ENCODE measurements around the gene FHOD3.

The FHOD3 gene

DNA sequence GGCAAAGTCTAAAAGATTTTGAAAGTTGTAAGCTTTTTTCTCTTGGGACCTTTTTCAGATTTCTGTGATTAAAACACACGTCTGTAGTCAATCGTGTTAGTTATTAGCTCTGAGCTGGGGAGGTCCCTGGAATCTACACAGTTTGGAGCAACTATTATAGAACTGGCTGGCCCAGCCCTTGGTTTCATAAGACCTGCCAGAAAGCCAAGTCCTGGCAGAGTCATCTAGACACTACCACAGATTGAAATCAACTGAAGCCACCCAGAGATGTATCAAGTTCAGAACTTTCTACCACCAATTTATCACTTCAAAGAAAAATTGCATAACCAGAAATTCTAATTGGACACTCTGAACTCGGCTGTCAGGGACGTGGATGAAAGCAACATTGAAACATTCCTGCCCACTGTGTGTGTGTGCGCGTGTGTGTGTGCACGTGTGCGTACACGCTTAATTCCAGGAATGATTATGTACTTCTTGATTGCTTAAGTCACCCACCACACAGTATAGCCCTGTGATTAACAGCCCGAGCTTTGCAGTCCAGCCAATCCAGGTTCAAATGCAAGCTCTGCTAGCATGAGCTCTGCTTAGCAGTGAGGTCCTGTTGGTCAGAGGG, 405.0 kb downstream of the FHOD3 start (continued):
- no peak for TF ChIP-seq PRDM1 (tag by site-specific recombination; IDR thresholded peaks at IDR 0.05)

DNA sequence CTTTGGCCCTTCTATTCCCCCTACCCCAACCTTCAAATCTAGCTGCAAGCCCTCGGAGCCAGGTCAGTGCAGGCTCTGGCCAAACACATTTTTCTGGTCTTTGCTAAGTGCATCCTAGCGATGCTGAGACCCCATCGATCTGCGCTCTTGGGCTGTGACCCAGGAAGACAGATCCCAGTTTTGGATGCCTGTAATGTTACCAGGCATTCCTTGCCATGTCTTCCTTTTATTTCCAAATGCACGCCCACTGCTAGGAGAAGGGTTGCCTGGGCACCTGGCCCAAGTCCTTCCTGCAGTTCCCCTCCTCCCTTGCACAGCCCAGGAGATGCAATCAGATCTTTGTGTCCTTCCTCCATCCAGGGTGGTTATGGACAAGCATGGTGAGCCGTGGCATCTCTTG, 406.6 kb downstream of the FHOD3 start:
- H3K36me3 ChIP-seq (ENCODE audit: control insufficient read depth in 2 of 2, insufficient read depth in 1 of 2, low read length in 2 of 2): peaks cover 0 to under 1% of the 10 kb centered on the region in 2 experiments; a peak in 1 of 3 replicates
- no peak for TF ChIP-seq ZNF335 (tag by site-specific recombination; conservative IDR thresholded peaks at IDR 0.05)
- no peak for TF ChIP-seq ZNF560 (tag by site-specific recombination; IDR thresholded peaks at IDR 0.05; ENCODE audit: borderline replicate concordance)
- TF ChIP-seq ZEB2 (tag by site-specific recombination; IDR thresholded peaks at IDR 0.05): no peak
- no peaks in the 10 kb centered on the region for H3K9me3 ChIP-seq (ENCODE audit: control insufficient read depth, insufficient read depth, low read depth, low read length)
- no peak overlapping the region for H3K27ac ChIP-seq (ENCODE audit: extremely low read depth, low read depth, low read length)
- POLR2A ChIA-PET: no interaction called here
- CTCF ChIA-PET: interaction anchor here (1.4 kb wide), 1 partner anchor 16 kb away, joined by 3 read pairs; no protein-coding TSS in a partner anchor
- H3K4me3 ChIP-seq (ENCODE audit: low read depth, low read length): no peak overlapping the region
- H3K4me1 ChIP-seq (ENCODE audit: control insufficient read depth, insufficient read depth, low read length): no peaks in the 10 kb centered on the region

DNA sequence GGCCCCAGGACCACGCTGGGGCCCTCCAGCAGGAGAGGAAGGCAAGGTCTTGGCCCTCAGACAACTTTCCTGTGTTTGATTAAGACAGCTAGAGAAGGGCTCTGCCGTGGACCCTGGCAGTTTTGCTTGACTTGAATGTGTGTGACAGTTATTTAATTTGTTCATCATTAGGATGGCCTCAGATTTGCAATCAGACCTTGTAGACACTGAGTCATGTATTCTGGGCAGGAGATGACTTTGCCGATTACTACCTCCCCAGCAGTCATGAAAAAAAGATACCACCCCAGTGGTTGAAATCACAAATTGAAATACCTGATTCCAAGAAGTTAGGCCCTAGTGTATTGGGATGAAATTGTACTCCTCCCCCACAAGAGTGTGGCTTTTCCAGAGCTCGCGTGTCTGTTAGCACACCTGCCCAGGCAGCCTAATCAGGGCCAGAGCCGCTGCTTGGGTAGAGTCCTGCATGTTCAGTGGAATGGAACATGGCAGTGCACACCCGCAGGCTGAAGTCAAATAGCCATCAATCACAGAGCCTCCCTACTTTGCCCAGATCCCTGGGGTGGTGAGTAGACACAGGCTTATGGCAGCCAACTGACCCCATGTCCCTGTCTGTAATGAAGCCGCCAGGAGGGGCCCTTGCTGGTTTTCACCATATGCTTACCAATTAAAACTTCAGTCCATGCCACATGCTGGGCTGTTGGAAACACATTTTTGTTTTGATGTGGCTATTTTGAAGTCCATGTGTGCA, 408.8 kb downstream of the FHOD3 start:
- Histone ChIP-seq H3K4me3 (ENCODE audit: low read depth, low read length) (no peak overlapping the region), H3K4me1 (ENCODE audit: control insufficient read depth, insufficient read depth, low read length) (no peaks in the 10 kb centered on the region), H3K9me3 (ENCODE audit: control insufficient read depth, insufficient read depth, low read depth, low read length) (no peaks in the 10 kb centered on the region), H3K36me3 (ENCODE audit: control insufficient read depth in 2 of 2, insufficient read depth in 1 of 2, low read length in 2 of 2) (peaks cover 0 to 3% of the 10 kb centered on the region in 2 experiments; a peak in 1 of 3 replicates), H3K27ac (ENCODE audit: extremely low read depth, low read depth, low read length) (no peak overlapping the region)
- POLR2A ChIA-PET: no interaction called here
- TF ChIP-seq PRDM1 (tag by site-specific recombination; IDR thresholded peaks at IDR 0.05): no peak
- TF ChIP-seq ZBTB7A (tag by site-specific recombination; IDR thresholded peaks at IDR 0.05; ENCODE audit: low read depth): no peak
- TF ChIP-seq ZNF292 (tag by site-specific recombination; IDR thresholded peaks at IDR 0.05; ENCODE audit: borderline replicate concordance, low read depth): no peak
- peak; percentile 85 for TF ChIP-seq ZIC2 (tag by site-specific recombination; IDR thresholded peaks at IDR 0.05)
- CTCF ChIA-PET: interaction anchor here (1.0 to 1.1 kb wide), 2 partner anchors 18 to 19 kb away, joined by 3 to 4 read pairs; no protein-coding TSS in a partner anchor

DNA sequence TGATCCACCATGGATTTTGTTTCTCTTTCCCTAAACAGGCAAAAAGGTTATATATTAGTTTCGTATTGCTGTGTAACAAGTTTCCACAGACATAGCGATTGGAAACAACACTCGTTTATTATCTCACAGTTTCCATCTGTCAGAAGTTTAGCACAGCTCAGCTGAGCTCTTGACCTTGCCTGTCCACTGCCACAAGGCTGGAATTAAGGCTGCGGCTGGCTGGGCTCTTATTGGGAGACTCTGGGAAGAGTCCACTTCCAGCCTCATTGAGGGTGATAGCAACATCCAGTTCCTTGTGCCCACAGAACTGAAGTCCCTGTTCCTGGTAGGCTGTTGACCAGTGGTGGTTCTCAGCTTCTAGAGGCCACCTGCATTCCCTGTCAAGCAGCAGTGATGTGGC, 410.9 kb downstream of the FHOD3 start:
- no peak overlapping the region for H3K27ac ChIP-seq (ENCODE audit: extremely low read depth, low read depth, low read length)
- POLR2A ChIA-PET: no interaction called here
- peaks cover 0 to 3% of the 10 kb centered on the region in 2 experiments; a peak in 1 of 3 replicates for H3K36me3 ChIP-seq (ENCODE audit: control insufficient read depth in 2 of 2, insufficient read depth in 1 of 2, low read length in 2 of 2)
- TF ChIP-seq, protein P1, sequence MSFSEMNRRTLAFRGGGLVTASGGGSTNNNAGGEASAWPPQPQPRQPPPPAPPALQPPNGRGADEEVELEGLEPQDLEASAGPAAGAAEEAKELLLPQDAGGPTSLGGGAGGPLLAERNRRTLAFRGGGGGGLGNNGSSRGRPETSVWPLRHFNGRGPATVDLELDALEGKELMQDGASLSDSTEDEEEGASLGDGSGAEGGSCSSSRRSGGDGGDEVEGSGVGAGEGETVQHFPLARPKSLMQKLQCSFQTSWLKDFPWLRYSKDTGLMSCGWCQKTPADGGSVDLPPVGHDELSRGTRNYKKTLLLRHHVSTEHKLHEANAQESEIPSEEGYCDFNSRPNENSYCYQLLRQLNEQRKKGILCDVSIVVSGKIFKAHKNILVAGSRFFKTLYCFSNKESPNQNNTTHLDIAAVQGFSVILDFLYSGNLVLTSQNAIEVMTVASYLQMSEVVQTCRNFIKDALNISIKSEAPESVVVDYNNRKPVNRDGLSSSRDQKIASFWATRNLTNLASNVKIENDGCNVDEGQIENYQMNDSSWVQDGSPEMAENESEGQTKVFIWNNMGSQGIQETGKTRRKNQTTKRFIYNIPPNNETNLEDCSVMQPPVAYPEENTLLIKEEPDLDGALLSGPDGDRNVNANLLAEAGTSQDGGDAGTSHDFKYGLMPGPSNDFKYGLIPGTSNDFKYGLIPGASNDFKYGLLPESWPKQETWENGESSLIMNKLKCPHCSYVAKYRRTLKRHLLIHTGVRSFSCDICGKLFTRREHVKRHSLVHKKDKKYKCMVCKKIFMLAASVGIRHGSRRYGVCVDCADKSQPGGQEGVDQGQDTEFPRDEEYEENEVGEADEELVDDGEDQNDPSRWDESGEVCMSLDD (tag by site-specific recombination; IDR thresholded peaks at IDR 0.05): no peak
- TF ChIP-seq, protein P2, sequence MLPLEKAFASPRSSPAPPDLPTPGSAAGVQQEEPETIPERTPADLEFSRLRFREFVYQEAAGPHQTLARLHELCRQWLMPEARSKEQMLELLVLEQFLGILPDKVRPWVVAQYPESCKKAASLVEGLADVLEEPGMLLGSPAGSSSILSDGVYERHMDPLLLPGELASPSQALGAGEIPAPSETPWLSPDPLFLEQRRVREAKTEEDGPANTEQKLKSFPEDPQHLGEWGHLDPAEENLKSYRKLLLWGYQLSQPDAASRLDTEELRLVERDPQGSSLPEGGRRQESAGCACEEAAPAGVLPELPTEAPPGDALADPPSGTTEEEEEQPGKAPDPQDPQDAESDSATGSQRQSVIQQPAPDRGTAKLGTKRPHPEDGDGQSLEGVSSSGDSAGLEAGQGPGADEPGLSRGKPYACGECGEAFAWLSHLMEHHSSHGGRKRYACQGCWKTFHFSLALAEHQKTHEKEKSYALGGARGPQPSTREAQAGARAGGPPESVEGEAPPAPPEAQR (tag by site-specific recombination; IDR thresholded peaks at IDR 0.05): no peak
- no peak for TF ChIP-seq ZNF585B (tag by site-specific recombination; IDR thresholded peaks at IDR 0.05)
- TF ChIP-seq, protein P3, sequence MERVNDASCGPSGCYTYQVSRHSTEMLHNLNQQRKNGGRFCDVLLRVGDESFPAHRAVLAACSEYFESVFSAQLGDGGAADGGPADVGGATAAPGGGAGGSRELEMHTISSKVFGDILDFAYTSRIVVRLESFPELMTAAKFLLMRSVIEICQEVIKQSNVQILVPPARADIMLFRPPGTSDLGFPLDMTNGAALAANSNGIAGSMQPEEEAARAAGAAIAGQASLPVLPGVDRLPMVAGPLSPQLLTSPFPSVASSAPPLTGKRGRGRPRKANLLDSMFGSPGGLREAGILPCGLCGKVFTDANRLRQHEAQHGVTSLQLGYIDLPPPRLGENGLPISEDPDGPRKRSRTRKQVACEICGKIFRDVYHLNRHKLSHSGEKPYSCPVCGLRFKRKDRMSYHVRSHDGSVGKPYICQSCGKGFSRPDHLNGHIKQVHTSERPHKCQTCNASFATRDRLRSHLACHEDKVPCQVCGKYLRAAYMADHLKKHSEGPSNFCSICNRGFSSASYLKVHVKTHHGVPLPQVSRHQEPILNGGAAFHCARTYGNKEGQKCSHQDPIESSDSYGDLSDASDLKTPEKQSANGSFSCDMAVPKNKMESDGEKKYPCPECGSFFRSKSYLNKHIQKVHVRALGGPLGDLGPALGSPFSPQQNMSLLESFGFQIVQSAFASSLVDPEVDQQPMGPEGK (tag by site-specific recombination; IDR thresholded peaks at IDR 0.05): no peak
- TF ChIP-seq WT1 (tag by site-specific recombination; IDR thresholded peaks at IDR 0.05): no peak
- TF ChIP-seq ZFHX2 (tag by site-specific recombination; conservative IDR thresholded peaks at IDR 0.05): no peak
- no peak for TF ChIP-seq GLIS2 (tag by site-specific recombination; IDR thresholded peaks at IDR 0.05)
- TF ChIP-seq ZBTB8A (tag by site-specific recombination; IDR thresholded peaks at IDR 0.05): no peak
- no peak for TF ChIP-seq ZNF843 (tag by site-specific recombination; IDR thresholded peaks at IDR 0.05)
- no peak for TF ChIP-seq ZFP37 (tag by site-specific recombination; IDR thresholded peaks at IDR 0.05)
- H3K4me1 ChIP-seq (ENCODE audit: control insufficient read depth, insufficient read depth, low read length): no peaks in the 10 kb centered on the region
- no peak overlapping the region for H3K4me3 ChIP-seq (ENCODE audit: low read depth, low read length)
- CTCF ChIA-PET: interaction anchor here (0.8 kb wide), 1 partner anchor 20 kb away, joined by 4 read pairs; no protein-coding TSS in a partner anchor
- H3K9me3 ChIP-seq (ENCODE audit: control insufficient read depth, insufficient read depth, low read depth, low read length): no peaks in the 10 kb centered on the region
